Ascending aorta (tissue), 2 donors: Measurements from ENCODE around the gene CD99L2. TPM values are rescaled to one million over a fixed set of nuclear protein-coding genes. Genes with fewer than 3 reads are reported as not detected.
"Not testable (repeated sequence)": the region's sequence is repeated elsewhere in the genome, so short reads cannot be mapped to it uniquely, and the experiment has no call there.

Experiments
- DNase-seq, 2 donors: peaks; one replicate each; pipeline ENCODE4 v3.0.0-alpha.2; 2019; ENCODE audit warnings: low spot score in 2 of 2
- H3K27ac ChIP-seq, 2 donors: fragments of 200-600 bp; sonication (generic); one replicate each; pipeline ENCODE4 v1.5.1; 2016 to 2017; ENCODE audit warnings: mild to moderate bottlenecking in 1 of 2
- H3K27me3 ChIP-seq: fragments of 200-600 bp; sonication (generic); one replicate; pipeline ENCODE4 v1.5.1; 2017
- H3K36me3 ChIP-seq, 2 donors: fragments of 200-600 bp; sonication (generic); one replicate each; pipeline ENCODE4 v1.5.1; 2016
- H3K4me1 ChIP-seq, 2 donors: fragments of 200-600 bp; sonication (generic); one replicate each; pipeline ENCODE4 v1.5.1; 2016 to 2017; ENCODE audit warnings: mild to moderate bottlenecking in 1 of 2
- H3K4me3 ChIP-seq, 2 donors: fragments of 200-600 bp; sonication (generic); one replicate each; pipeline ENCODE4 v1.5.1; 2016 to 2017; ENCODE audit warnings: mild to moderate bottlenecking in 1 of 2
- H3K9me3 ChIP-seq, 2 donors: fragments of 200-600 bp; sonication (generic); one replicate each; pipeline ENCODE4 v1.5.1; 2016
- CTCF ChIP-seq, 3 experiments: fragments of 200-600 bp in 2 of 3; fragments of 450-650 bp in 1 of 3; sonication (generic) in 2 of 3; IDR thresholded peaks; one replicate each; pipeline ENCODE4 v1.5.1; 2016 to 2019; ENCODE audit warnings: antibody characterized with exemption in 3 of 3, mild to moderate bottlenecking in 1 of 3, moderate library complexity in 1 of 3
- intact Hi-C: fragments of 100-400 bp; cut with DNase I; formaldehyde crosslinking; loops from one replicate; pipeline ENCODE4 v1.15.1; 2023
- total RNA-seq: library from RNA; depleted of rRNA; stranded (reverse); fragments of >200 nt; gene quantifications from one replicate; pipeline ENCODE4 v1.1.0, GENCODE V29; 2016

Gene CD99L2
- total RNA-seq, 1 donor from 2014 or later = 83.4 TPM

- Histone ChIP-seq H3K4me1 (no peaks in the 10 kb centered on the region), H3K9me3 (no peaks in the 10 kb centered on the region), H3K27ac (no peak overlapping the region), H3K36me3 (no peaks in the 10 kb centered on the region), H3K27me3 (no peaks in the 10 kb centered on the region), H3K4me3 (no peak overlapping the region)
- TF ChIP-seq CTCF (IDR thresholded peaks at IDR 0.05) = no peak
- intact Hi-C loops = no loop called here
- DNase-seq = no peak
These were observed 63.8 kb downstream of the CD99L2 start for GRCh38 chrX:150834695-150835094.

GRCh38 chrX:150833454-150834056 lies 64.9 kb downstream of the CD99L2 start:
- Histone ChIP-seq H3K4me1 (no peaks in the 10 kb centered on the region), H3K4me3 (no peak overlapping the region), H3K9me3 (no peaks in the 10 kb centered on the region), H3K36me3 (no peaks in the 10 kb centered on the region), H3K27me3 (no peaks in the 10 kb centered on the region), H3K27ac (no peak overlapping the region)
- intact Hi-C loops = no loop called here
- TF ChIP-seq CTCF (IDR thresholded peaks at IDR 0.05) = no peak
- DNase-seq = no peak

- Histone ChIP-seq H3K4me3 (no peak overlapping the region), H3K27me3 (no peaks in the 10 kb centered on the region), H3K9me3 (no peaks in the 10 kb centered on the region), H3K4me1 (no peaks in the 10 kb centered on the region), H3K36me3 (no peaks in the 10 kb centered on the region), H3K27ac (no peak overlapping the region)
- intact Hi-C loops = no loop called here
- no peak for DNase-seq
- TF ChIP-seq CTCF (IDR thresholded peaks at IDR 0.05) = no peak
These were observed 66.6 kb downstream of the CD99L2 start for GRCh38 chrX:150831863-150832262.

- intact Hi-C loops = no loop called here
- Histone ChIP-seq H3K27me3 (no peaks in the 10 kb centered on the region), H3K27ac (no peak overlapping the region), H3K36me3 (no peaks in the 10 kb centered on the region), H3K4me3 (no peak overlapping the region), H3K4me1 (no peaks in the 10 kb centered on the region), H3K9me3 (no peaks in the 10 kb centered on the region)
- TF ChIP-seq CTCF (IDR thresholded peaks at IDR 0.05) = no peak
- DNase-seq = no peak
These were observed 69.7 kb downstream of the CD99L2 start for GRCh38 chrX:150828785-150829184.

- intact Hi-C loops, H3K27me3 ChIP-seq, H3K36me3 ChIP-seq, H3K4me3 ChIP-seq, H3K27ac ChIP-seq, H3K4me1 ChIP-seq, H3K9me3 ChIP-seq, DNase-seq: not testable (repeated sequence)
These were observed 74.1 kb downstream of the CD99L2 start for GRCh38 chrX:150824352-150824751.

GRCh38 chrX:150823826-150824225 lies 74.6 kb downstream of the CD99L2 start:
- not testable (repeated sequence) for H3K9me3 ChIP-seq

GRCh38 chrX:150821971-150822370 lies 76.5 kb downstream of the CD99L2 start:
- intact Hi-C loops = no loop called here
- H3K36me3 ChIP-seq = no peaks in the 10 kb centered on the region
- H3K4me3 ChIP-seq = no peak overlapping the region
- TF ChIP-seq CTCF (IDR thresholded peaks at IDR 0.05) = no peak
- H3K27ac ChIP-seq = no peak overlapping the region
- no peaks in the 10 kb centered on the region for H3K9me3 ChIP-seq
- DNase-seq = no peak
- no peaks in the 10 kb centered on the region for H3K4me1 ChIP-seq
- no peaks in the 10 kb centered on the region for H3K27me3 ChIP-seq

More at GRCh38 chrX:150823826-150824225, 74.6 kb downstream of the CD99L2 start:
- H3K27ac ChIP-seq, DNase-seq, H3K36me3 ChIP-seq, H3K27me3 ChIP-seq, H3K4me3 ChIP-seq, intact Hi-C loops, H3K4me1 ChIP-seq: not testable (repeated sequence)
